NOMO-1 treated with dmso at 0.1 percent for 144 hours (cell line): ENCODE data around the gene ABR.

Experiments
- DNase-seq: peaks from one replicate; lab custom pipeline; 2025; ENCODE audit not compliant: unreplicated experiment; lab: John Stamatoyannopoulos, UW

Gene ABR

DNA sequence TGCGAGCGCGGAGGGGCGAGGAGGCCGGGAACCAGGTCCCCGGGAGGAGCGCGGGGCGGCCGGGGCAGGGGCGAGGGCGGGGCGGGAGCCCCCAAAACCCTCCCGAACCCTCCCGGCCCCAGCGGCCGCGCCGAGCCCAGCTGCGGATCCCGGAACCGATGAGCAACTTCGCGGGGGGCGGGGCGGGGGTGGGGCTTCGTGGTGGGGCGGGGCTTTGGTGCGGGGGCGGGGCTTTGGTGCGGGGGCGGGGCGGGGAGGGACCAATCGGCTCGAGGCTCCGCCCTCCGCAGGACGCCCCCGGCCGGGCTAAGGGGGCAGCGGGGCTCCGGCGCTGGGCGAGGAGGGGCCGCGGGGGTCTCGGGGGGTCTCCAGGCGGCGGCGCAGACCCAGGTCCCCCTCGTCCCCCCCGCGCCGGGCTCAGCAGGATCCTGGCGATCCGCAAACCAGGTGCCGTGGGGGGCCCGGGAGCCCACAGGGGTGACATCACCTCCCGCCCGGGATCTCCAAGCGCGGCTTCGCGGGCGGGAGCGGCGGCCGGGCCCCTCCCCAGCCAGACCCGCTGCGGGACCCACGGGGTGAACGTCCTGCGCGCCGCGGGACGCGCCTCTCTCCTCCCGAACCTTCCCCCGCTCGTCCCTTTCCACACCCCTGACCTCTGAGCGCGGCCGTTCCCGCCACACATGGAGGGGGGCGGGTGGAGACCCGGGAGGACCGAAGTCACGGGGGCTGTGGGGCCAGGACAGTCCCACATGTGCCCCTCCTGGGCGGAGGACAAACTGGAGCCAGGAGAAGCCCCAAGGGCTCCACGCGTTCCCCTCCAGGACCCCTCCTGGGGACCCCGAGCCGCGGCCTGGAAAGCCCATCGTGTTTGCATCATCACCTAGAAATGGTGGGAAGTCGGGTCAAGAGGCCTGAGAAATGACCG lies at the start of gene ABR:
Gene ABR, minus strand, starts transcription at position 164 of the 925 bp plus-strand sequence. CDS start 254 bp downstream, outside the sequence.
- no peak for DNase-seq

DNA sequence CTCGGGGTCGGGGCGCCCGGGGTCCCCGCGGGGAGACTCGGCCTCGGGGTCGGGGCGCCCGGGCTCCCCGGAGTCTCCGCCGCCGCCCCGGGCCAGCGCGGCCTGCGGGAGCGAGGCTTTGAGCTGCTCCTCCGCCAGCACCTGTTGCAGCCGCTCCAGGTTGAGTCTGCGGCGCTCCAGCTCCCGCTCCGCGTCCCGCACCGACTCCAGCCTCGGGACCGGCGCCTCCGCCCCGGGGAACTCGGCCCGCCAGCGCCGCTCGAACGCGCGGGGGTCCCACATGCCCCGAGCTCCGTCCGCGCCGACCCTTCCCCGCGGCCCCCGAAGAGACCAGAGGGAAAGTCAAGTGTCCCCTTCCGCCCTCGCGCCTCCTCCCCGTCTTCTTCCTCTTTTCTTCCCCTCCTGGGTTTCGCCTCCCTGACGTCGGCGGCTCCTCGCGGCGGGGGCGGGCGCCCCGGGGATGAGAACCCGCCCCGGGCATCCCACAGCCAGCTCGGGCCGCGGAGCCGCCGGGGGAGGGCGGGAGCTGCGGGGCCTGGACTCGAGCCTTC lies 49.6 kb upstream of the ABR start:
- peak; percentile 86 for DNase-seq

DNA sequence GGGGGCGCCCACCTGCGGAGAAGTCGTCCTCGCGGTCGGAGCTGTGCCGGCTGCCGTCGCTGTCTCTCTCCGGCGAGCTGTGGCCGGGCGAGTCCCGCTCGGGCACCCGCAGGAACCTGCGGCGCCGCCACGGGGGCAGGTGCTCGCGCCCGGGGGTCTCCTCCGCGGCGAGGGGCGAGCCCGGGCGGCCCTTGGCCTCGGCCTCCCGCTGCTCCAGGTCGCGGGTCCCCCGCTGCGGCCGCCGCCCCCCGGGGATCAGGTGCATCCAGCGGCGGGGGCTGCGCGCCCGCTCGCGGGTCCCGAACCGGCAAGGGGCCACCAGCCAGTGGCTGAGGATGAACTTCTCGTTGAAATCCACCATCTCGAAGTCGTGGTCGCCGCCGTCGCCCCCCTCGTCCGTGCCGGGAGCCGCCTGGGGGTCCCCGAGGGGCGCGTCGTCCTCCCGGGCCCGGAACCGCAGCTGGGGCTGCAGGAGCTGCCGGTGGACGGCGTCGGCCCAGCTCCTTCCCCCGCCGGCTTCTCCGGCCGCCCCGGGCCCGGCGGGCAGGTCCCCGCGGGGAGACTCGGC lies 49.1 kb upstream of the ABR start:
- DNase-seq, result no peak

DNA sequence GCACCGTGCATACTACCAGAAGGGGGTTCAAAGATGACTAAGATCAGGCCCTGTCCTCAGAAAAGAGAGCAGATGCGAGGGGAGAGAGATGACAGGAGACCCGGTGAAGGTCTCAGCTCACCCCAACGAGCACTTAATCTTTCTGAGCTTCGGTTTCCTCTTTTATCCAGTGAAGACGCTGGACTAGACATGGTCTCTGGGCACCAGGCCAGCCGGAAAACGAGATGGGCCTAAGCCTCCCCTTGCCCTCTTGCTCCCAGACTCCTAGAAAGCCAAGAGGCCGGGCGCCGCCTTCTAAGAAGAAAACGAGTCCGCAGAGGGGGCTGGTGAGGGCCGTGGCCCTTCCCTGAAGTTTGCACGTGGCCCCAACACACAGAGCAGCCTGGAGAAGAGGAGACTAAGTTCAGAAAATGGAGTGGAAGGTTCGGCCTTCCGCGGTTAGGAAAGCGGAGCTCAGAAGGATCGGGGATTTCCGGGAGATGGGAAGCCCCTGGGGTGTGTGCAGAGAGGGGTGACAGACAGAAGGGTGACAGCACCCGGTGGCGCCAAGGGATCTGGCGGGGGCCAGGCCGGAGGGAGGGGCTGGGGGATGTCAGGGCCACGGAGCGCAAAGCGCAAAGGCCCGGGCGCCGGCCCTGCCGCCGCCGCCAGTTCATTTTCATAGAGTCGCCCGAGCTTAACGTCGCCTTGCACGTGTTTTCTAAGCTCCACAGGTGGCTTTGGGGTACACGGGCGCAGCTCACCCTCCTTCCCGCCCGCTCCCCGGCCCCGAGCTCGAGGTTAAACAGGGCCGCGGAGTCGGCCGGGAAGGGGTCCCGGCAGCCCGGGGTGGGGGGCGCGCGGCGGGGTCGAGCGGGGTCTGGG lies 48.4 kb upstream of the ABR start:
- peak; percentile 43 for DNase-seq

DNA sequence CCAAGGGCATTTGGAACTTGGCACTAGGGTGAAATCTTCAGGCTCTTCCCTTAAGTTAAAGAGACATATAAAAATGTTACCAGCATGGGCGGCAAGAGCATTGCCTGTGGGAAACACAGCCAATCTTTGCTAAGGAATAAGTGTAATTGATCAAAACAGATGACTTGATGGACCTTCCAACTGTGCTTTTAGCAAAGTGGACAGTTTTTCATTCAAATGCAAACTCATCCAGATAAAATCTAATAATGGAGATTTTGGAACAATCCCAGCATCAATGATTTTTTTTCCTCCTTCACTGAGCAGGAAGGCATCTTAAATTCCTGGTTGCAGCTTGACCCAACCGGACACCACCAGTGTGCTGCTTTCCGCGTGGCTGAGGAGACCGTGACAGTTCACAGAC lies 47.6 kb upstream of the ABR start:
- DNase-seq, result no peak

DNA sequence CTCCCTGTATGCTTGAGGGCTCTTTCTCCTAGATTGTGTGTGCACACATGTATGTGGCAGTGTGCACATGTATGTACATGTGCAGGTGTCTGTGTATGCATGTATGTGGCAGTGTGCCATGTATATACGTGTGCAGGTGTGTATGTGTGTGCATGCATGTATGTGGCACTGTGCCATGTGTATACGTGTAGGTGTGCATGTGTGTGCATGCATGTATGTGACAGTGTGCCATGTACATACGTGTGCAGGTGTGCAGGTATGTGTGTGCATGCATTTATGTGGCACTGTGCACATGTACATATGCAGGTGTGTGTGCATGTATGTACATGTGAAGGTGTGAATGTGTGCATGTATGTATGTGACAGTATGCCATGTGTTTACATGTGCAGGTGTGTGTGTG lies 46.5 kb upstream of the ABR start:
- no peak for DNase-seq

DNA sequence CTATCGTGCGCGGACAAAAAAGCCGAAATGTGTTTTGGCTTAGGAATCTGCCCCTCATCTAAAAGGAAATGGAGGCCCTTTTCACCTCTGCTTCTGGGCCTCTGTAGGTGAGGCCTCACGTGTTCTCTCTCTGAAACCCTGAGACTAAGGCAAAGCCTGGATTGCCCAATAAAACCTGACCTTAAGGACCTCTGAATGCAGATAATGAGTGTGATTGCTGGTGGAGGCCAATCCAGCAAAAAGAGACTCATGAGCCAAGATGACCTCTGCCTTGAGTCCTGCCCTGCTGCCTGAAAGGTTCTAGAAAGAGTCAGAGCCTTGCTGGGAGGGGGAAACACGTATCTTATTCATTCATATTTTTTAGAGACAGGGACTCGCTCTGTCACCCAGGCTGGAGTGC lies 44.5 kb upstream of the ABR start:
- no peak for DNase-seq

DNA sequence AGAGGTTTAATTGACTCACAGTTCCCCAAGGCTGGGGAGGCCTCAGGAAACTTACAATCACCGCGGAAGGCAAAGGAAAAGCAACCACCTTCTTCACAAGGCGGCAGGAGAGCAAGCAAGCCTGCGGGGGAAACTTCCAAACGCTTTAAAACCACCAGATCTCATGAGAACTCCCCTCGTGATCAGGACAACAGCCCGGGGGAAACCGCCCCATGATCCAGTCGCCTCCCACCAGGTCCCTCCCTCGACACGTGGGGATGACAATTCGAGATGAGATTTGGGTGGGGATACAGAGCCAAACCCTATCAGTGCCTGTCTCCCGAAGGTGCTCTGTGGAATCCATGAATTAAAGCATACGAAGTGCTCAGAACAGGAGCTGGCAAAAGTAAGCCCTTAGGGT lies 43.9 kb upstream of the ABR start:
- no peak for DNase-seq

DNA sequence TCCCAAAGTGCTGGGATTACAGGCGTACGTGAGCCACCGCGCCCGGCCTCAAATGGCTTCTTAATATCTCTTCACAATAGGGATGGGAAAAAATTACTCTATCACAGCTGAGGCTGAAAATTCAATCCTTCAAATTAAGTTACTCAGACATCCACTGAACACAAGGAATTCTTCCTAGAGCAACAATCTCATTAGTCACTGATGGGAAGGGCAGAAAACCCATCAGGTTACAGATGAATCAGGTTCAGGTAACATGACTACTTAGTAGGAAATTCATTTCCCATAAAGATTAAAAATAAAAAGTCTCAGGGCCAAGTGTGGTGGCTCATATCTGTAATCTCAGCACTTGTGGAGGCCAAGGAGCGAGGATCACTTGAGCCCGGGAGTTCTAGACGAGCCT lies 42.5 kb upstream of the ABR start:
- no peak for DNase-seq

DNA sequence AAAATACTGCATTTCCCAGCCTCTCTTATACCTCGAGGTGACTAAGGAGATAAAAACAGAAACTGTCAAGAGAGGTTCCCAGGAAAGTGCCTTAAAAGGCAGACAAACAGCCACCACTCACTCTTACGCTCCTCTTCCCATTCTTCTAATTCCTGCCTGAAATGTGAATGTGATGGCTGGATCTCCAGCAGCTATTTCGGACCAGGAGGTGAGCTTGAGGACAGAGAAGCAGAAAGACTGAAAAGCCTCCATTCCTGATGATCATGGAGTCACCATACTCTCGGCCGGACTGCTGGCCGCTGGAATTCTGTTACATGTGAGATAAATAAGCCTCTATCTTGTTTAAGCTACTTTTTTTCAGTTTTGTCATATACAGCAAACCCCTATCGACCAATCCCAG lies 41.4 kb upstream of the ABR start:
- no peak for DNase-seq

DNA sequence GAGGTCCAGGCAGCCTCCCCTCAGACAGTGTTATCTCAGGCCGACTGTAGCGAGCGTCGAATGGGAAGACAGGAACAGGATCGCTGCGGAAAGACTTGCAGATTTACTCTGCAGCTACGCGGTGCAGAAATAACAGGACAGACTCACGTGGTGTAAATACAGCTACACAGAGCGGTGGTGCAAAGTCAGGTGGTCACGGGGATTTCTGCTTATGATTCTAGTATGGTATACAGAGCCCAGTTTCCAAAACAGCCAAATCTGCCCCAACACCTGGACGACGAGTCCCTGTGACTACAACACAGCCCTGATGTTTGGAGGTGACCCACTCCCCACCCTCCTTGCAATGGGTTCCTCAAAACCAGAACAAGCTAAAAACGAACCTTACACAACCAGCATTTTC lies 40.6 kb upstream of the ABR start:
- no peak for DNase-seq

DNA sequence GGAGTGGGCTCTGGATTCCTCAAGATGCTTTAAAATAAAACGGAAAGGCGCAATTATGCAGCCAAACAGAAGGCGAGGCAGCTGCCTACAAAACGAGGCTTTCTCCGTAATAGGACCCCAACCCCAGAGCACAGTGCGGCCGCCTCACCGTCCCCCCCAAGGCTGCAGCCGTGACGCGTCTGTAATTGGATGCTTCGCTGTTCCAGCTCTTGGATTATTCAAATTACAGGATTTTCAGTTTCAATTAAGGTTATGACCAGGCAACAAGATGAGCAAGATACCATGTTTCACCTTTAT lies 37.3 kb upstream of the ABR start:
- DNase-seq, result no peak

DNA sequence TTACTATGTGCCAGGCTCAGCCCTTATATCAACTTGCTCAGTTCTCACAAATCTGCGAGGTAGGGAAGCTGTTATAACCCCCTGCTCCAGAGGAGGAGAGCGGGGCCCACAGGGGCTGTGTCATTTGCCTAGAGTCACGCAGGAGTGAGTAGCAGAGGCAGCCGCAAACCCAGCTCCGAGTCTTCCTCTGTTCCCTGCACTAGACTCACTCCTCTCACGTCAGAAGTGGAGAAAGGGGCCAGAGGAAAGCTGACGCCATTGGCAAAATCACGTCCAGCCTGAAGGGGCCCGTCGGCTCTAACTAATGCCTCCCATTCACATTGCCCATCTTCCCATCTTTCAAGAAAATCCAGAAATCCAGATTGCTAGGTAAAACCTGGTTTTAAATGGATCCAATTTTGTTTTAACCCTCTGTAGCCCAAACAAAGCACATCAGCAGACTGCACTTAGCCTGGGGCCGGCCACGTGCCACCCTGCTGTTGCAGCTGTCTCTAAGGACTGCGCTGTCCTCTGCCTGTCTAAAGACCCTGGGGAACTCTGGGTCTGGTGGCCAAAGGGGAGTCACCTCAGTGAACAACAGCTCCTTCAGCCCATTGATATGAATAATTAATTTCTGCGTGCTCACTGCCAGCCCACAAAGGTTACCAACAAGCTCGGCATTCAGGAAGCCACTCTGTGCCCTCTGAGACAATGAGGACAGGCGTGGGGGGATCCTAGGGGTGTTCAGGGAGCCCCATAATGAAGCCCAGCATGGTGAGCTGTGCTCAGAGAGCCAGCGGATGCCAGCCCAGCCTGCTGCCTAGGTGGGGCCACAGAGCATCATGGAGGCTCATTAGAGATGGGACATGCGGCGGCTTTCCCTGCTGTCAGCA lies 36.7 kb upstream of the ABR start:
- DNase-seq, result no peak

DNA sequence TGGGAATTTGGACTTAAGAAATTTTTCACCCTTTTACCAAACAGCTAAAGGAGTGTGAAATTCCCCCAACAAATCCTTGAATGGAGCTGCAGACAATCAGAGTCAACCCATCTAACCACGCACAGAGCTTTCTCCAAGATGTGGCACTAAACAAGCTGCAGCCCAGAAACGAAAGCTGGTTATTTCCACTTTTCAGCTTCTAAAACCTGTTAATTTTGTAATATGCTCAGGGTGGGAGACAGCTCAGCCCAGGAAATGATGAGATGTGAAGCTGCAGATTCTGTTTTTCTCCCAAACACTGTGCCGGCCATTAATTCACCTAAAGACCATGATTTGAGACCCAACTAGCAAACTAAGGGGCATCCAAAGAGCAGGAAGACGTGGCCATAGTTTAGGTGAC lies 33.2 kb upstream of the ABR start:
- DNase-seq, result no peak

DNA sequence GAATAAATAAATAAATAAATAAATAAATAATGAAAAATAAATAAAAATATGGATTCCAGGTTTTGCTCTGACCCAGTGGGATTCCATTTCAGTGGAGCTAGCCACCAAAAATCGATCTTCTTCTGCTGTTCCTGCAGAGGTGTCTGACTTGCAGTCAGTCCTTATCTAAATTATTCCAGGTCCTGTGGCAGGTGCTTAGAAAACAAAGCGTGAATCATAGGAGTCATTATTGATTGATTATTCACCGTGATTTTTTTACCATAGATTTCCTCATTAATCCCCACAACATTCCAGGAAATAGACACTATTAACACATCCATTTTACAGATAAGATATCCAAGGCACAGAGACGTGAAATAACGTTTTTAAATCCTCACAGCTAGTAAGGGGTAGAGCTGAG lies 31.5 kb upstream of the ABR start:
- no peak for DNase-seq

DNA sequence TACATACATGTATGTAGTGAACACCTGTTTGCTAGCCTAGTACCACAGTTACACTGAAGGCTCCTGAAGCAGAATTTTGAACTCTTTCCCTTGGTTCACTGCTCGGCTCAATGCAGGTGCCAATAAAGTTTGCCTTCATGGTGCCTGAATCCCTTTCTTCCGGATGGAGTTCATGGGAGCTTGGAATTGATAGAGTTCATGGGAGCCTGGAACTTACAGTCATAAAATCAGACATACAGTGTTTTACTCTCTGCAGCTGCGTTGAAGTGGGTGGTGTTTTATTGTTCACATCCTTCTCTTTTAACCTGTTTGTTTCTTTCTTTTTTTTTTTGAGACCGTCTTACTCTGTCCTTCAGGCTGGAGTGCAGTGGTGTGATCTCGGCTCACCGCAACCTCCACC lies 29.2 kb upstream of the ABR start:
- no peak for DNase-seq

DNA sequence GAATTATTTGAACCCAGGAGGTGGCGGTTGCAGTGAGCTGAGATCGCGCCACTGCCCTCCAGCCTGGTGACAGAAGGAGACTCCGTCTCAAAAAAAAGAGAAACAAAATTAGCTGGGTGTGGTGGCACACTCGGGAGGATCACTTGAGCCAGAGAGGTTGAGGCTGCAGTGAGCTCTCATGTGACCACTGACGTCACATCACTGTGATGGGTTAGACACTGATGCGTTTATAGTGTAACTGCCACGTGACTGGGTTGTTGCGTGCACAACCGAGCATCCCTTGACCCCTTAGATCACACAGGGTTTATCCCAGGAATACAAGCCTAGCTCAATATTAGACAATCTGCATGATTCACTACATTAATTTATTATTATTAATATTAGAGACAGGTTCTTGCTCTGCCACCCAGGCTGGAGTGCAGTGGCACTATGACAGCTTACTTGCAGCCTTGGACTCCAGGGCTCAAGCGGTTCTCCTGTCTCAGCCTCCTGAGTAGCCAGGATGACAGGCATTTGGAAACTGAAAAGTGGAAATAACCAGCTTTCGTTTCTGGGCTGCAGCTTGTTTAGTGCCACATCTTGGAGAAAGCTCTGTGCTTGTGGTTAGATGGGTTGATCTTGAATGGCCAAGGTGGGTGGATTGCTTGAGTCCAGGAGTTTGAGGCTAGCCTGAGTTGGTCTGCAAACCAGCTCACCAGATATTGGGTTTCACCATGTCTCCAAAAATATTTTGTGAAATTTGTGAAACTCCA lies 26.4 kb upstream of the ABR start:
- peak; percentile 39 for DNase-seq

DNA sequence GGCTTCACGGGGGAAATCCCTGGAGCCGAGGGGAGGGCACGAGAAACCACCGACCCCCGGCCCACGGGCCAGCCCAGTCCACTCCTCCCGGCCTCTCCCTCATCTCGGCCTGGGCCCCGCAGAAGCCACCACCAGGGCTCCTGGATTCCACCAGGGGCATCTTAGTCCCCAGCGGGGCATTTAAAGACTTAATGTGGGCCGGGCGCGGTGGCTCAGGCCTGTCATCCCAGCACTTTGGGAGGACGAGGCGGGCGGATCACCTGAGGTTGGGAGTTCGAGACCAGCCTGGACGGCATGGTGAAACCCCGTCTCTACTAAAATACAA lies 24.1 kb upstream of the ABR start:
- DNase-seq, result no peak

DNA sequence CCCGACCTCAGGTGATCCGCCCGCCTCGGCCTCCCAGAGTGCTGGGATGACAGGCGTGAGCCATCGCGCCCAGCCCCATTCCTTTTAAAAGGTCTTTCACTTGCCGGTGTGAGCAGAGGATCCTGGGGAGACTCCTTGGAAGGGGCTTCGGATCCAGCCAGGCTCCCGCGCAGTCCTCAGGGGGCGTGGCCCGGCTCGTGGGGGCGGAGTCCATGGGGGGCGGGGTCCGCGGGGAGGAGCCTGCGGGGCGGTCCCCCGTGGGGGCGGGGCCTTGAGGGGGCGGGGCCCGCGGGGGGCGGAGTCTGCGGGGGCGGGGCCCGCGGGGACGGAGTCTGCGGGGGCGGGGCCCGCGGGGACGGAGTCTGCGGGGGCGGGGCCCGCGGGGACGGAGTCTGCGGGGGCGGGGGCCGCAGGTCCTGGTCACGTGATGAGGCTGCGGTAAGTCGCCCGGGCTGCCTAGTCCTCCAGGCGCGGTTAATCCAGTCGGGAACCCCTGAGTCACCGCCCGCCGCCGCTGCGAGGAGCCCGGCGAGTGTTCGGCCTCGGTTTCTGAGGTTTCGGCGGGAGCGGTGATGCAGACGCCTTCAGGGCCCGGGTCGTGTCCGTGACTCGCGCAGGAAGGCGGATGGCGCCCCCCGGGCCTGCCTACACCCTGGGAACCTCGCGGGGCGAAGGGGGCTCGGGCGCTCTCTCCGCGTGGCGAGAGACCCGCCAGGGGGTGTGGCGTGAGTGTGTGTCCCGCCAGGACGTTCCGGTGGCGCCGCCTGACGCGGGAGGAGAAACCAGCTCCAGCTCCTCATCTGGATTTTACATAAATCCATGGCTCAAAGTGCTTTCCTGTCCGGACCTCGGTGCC lies 23.6 kb upstream of the ABR start:
- DNase-seq, result no peak
